HG03457 (cell line): ENCODE measurements around the gene KLHL15.
"Not testable (repeated sequence)": the region's sequence is repeated elsewhere in the genome, so short reads cannot be mapped to it uniquely, and the experiment has no call there.

Experiments
- ATAC-seq: cut with Tn5 transposase; IDR thresholded peaks from one replicate; pipeline ENCODE4 v1.9.1; 2021; ENCODE audit warnings: moderate number of reproducible peaks; ENCODE audit not compliant: unreplicated experiment

The KLHL15 gene

GRCh38 chrX:24027086-24027485, at the start of gene KLHL15:
Gene KLHL15, minus strand, starts transcription at chrX:24027186. Its CDS starts 20,493 bp downstream, at chrX:24006693.
- no peak for ATAC-seq

- ATAC-seq = no peak
These were observed 42.9 kb upstream of the KLHL15 start for GRCh38 chrX:24069877-24070276.

- no peak for ATAC-seq
These were observed 36.5 kb upstream of the KLHL15 start for GRCh38 chrX:24063488-24063887.

GRCh38 chrX:24055043-24055356, 28.0 kb upstream of the KLHL15 start:
- ATAC-seq = no peak

- peak; percentile 74 for ATAC-seq
These were observed 27.4 kb upstream of the KLHL15 start, which contains the start of gene EIF2S3 for GRCh38 chrX:24054182-24055042. Gene EIF2S3, plus strand, starts transcription at chrX:24054956. Its CDS starts 13 bp downstream, at chrX:24054969.

- ATAC-seq = not testable (repeated sequence)
These were observed 23.7 kb upstream of the KLHL15 start for GRCh38 chrX:24050522-24051318.

GRCh38 chrX:24049643-24050042, 22.7 kb upstream of the KLHL15 start:
- not testable (repeated sequence) for ATAC-seq

GRCh38 chrX:24046060-24046459, 19.1 kb upstream of the KLHL15 start:
- not testable (repeated sequence) for ATAC-seq

GRCh38 chrX:24037729-24038128, 10.7 kb upstream of the KLHL15 start:
- no peak for ATAC-seq

GRCh38 chrX:24034485-24034884, 7.5 kb upstream of the KLHL15 start:
- ATAC-seq = no peak

- ATAC-seq = no peak
These were observed 3.6 kb upstream of the KLHL15 start for GRCh38 chrX:24030597-24030996.

GRCh38 chrX:24027985-24028384, 999 bp upstream of the KLHL15 start:
- no peak for ATAC-seq

GRCh38 chrX:24026432-24026831, 554 bp downstream of the KLHL15 start:
- no peak for ATAC-seq

- peak; percentile 23 for ATAC-seq
These were observed 1.1 kb downstream of the KLHL15 start for GRCh38 chrX:24025741-24026403.

- ATAC-seq = peak; percentile 80
These were observed 1.9 kb downstream of the KLHL15 start for GRCh38 chrX:24024819-24025740.

- ATAC-seq = no peak
These were observed 2.9 kb downstream of the KLHL15 start for GRCh38 chrX:24023972-24024669.

- no peak for ATAC-seq
These were observed 3.4 kb downstream of the KLHL15 start for GRCh38 chrX:24023544-24023943.

- no peak for ATAC-seq
These were observed 6.6 kb downstream of the KLHL15 start for GRCh38 chrX:24020306-24020876.

- ATAC-seq = no peak
These were observed 7.5 kb downstream of the KLHL15 start for GRCh38 chrX:24019448-24019847.
